ENCODE measurements around the gene OR13C9. TPM values are rescaled to one million over a fixed set of nuclear protein-coding genes. Genes with fewer than 3 reads are reported as not detected.
"Not testable (repeated sequence)": the region's sequence is repeated elsewhere in the genome, so short reads cannot be mapped to it uniquely, and the experiment has no call there.

OR13C9 gene
- total and polyA plus RNA-seq, 10 of the 15 experiments (the other 5 are each of a cell fraction or from before 2014, with no cell fraction given) = not detected

DNA sequence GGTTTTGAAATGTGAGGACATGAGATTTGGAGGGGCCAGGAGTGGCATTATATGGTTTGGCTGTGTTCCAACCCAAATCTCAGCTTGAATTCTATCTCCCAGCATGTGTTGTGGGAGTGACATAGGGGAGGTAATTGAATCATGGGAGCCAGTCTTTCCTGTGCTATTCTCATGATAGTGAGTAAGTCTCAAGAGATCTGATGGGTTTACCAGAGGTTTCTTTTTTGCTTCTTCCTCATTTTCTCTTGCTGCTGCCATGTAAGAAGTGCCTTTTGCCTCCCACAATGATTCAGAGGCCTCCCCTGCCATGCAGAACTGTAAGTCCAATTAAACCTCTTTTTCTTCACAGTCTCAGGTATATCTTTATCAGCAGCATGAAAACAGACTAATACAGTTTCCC is 8.0 kb upstream of the OR13C9 start:
- H3K36me3 ChIP-seq (ENCODE audit: control insufficient read depth in 2 of 2, insufficient read depth in 2 of 2, low read length in 1 of 2); POLR2A ChIA-PET; H2AFZ ChIP-seq (ENCODE audit: control insufficient read depth, low read depth, low read length); H3K27me3 ChIP-seq (replicated peaks in 1 of 2; ENCODE audit: control insufficient read depth in 2 of 2, insufficient read depth in 2 of 2, low read length in 1 of 2); H4K20me1 ChIP-seq (ENCODE audit: control insufficient read depth, insufficient read depth); H3K27ac ChIP-seq (ENCODE audit: control insufficient read depth, insufficient read depth); H3K9ac ChIP-seq (ENCODE audit: control insufficient read depth, insufficient read depth, low read length); DNase-seq (ENCODE audit: low read depth, low spot score); FAIRE-seq; intact Hi-C loops (cut with micrococcal nuclease; ENCODE audit: unreplicated experiment); H3K9me3 ChIP-seq (replicated peaks; ENCODE audit: control insufficient read depth, insufficient read depth, low read length); CTCF ChIA-PET; RAD21 ChIA-PET (ENCODE audit: unreplicated experiment); H3K4me2 ChIP-seq (ENCODE audit: control insufficient read depth, insufficient read depth); SMC1A ChIA-PET (ENCODE audit: uncharacterized antibody, unreplicated experiment); BruUV-seq (replicated peaks); H3K4me3 ChIP-seq; H3K4me1 ChIP-seq (ENCODE audit: control insufficient read depth, insufficient read depth, low read length); in situ Hi-C loops (cut with MboI); ATAC-seq; H3K79me2 ChIP-seq (ENCODE audit: control insufficient read depth, insufficient read depth, low read length): not testable (repeated sequence)
- peak; percentile 60 for TF ChIP-seq MEF2B (IDR thresholded peaks at IDR 0.05; ENCODE audit: partially characterized antibody, poor library complexity, severe bottlenecking)

DNA sequence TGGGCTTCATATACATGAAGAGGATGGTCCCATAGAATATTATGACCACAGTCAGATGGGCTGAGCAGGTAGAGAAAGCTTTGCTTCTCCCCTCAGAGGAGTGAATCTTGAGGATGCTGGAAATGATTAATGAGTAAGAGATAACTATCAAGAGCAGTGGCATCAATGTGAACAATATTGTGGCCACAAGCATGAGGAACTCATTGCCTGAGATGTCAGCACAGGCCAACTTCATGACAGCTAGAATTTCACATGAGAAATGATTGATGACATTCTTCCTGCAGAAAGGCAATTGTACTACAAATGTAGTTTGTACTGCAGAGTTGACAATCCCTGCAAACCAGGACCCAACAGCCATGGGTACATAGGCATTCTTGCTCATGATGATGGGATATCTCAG is 586 bp downstream of the OR13C9 start:
- POLR2A ChIA-PET = no interaction called here
- no peaks in the 10 kb centered on the region for H4K20me1 ChIP-seq (ENCODE audit: control insufficient read depth, insufficient read depth)
- SMC1A ChIA-PET (ENCODE audit: uncharacterized antibody, unreplicated experiment) = no interaction called here
- no peak overlapping the region for H3K4me3 ChIP-seq
- H3K27ac ChIP-seq (ENCODE audit: control insufficient read depth, insufficient read depth) = no peak overlapping the region
- H2AFZ ChIP-seq (ENCODE audit: control insufficient read depth, low read depth, low read length) = no peak overlapping the region
- no peak overlapping the region for H3K4me2 ChIP-seq (ENCODE audit: control insufficient read depth, insufficient read depth)
- ATAC-seq = no peak
- no peak for TF ChIP-seq CHD2 (IDR thresholded peaks at IDR 0.05; ENCODE audit: borderline replicate concordance, low read depth, low read length)
- TF ChIP-seq, protein P1, sequence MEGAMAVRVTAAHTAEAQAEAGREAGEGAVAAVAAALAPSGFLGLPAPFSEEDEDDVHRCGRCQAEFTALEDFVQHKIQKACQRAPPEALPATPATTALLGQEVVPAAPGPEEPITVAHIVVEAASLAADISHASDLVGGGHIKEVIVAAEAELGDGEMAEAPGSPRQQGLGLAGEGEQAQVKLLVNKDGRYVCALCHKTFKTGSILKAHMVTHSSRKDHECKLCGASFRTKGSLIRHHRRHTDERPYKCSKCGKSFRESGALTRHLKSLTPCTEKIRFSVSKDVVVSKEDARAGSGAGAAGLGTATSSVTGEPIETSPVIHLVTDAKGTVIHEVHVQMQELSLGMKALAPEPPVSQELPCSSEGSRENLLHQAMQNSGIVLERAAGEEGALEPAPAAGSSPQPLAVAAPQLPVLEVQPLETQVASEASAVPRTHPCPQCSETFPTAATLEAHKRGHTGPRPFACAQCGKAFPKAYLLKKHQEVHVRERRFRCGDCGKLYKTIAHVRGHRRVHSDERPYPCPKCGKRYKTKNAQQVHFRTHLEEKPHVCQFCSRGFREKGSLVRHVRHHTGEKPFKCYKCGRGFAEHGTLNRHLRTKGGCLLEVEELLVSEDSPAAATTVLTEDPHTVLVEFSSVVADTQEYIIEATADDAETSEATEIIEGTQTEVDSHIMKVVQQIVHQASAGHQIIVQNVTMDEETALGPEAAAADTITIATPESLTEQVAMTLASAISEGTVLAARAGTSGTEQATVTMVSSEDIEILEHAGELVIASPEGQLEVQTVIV (IDR thresholded peaks at IDR 0.05; ENCODE audit: borderline replicate concordance, partially characterized antibody) = no peak
- no peak for TF ChIP-seq RAD21 (IDR thresholded peaks at IDR 0.05; ENCODE audit: insufficient read depth, low read depth, low read length)
- no peak for TF ChIP-seq DPF2 (IDR thresholded peaks at IDR 0.05)
- TF ChIP-seq, protein P2, sequence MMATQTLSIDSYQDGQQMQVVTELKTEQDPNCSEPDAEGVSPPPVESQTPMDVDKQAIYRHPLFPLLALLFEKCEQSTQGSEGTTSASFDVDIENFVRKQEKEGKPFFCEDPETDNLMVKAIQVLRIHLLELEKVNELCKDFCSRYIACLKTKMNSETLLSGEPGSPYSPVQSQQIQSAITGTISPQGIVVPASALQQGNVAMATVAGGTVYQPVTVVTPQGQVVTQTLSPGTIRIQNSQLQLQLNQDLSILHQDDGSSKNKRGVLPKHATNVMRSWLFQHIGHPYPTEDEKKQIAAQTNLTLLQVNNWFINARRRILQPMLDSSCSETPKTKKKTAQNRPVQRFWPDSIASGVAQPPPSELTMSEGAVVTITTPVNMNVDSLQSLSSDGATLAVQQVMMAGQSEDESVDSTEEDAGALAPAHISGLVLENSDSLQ (IDR thresholded peaks at IDR 0.05) = 0 out of 2 replicates have a peak, but pooled peaks have one; percentile 11
- CTCF ChIA-PET = no interaction called here
- no peak overlapping the region for H3K9ac ChIP-seq (ENCODE audit: control insufficient read depth, insufficient read depth, low read length)
- BruUV-seq (replicated peaks) = no TSS peak
- H3K4me1 ChIP-seq (ENCODE audit: control insufficient read depth, insufficient read depth, low read length) = no peaks in the 10 kb centered on the region
- FAIRE-seq = no peak
- H3K79me2 ChIP-seq (ENCODE audit: control insufficient read depth, insufficient read depth, low read length) = no peaks in the 10 kb centered on the region
- no peaks in the 10 kb centered on the region for H3K27me3 ChIP-seq (replicated peaks in 1 of 2; ENCODE audit: control insufficient read depth in 2 of 2, insufficient read depth in 2 of 2, low read length in 1 of 2)
- no peaks in the 10 kb centered on the region for H3K9me3 ChIP-seq (replicated peaks; ENCODE audit: control insufficient read depth, insufficient read depth, low read length)
- intact Hi-C loops (cut with micrococcal nuclease; ENCODE audit: unreplicated experiment) (no loop called here), in situ Hi-C loops (cut with MboI) (no loop called here)
- no peak for DNase-seq (ENCODE audit: low read depth, low spot score)
- no peaks in the 10 kb centered on the region for H3K36me3 ChIP-seq (ENCODE audit: control insufficient read depth in 2 of 2, insufficient read depth in 2 of 2, low read length in 1 of 2)
- RAD21 ChIA-PET (ENCODE audit: unreplicated experiment) = no interaction called here

Measured in GM12878 (cell line).